ENCODE data around the gene MID1IP1.

DNA sequence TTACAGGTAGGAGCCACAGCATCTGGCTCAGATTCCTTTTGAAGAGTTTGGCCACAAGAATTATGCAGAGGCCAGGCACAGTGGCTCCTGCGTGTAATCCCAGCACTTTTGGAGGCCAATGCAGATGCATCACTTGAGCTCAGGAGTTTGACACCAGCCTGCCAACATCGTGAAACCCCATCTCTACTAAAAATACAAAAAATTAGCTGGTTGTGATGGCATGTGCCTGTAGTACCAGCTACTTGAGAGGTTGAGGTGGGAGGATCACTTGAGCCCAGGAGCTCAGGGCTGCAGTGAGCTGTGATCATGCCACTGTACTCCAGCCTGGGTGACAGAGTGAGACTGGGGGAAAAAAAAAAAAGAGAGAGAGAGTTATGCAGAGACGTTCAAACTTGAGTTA is 53.0 kb downstream of the MID1IP1 start:
- TF ChIP-seq, protein P1, sequence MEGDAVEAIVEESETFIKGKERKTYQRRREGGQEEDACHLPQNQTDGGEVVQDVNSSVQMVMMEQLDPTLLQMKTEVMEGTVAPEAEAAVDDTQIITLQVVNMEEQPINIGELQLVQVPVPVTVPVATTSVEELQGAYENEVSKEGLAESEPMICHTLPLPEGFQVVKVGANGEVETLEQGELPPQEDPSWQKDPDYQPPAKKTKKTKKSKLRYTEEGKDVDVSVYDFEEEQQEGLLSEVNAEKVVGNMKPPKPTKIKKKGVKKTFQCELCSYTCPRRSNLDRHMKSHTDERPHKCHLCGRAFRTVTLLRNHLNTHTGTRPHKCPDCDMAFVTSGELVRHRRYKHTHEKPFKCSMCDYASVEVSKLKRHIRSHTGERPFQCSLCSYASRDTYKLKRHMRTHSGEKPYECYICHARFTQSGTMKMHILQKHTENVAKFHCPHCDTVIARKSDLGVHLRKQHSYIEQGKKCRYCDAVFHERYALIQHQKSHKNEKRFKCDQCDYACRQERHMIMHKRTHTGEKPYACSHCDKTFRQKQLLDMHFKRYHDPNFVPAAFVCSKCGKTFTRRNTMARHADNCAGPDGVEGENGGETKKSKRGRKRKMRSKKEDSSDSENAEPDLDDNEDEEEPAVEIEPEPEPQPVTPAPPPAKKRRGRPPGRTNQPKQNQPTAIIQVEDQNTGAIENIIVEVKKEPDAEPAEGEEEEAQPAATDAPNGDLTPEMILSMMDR (IDR thresholded peaks at IDR 0.05; ENCODE audit: insufficient read depth, low read depth, low read length), result no peak
- TF ChIP-seq EZH2 (IDR thresholded peaks at IDR 0.05; ENCODE audit: insufficient read depth, low read length), result no peak

Measured in astrocyte (in vitro differentiated cells and primary cell).